ENCODE data around the gene STOML3.

GRCh38 chr13:39035204-39035603 is 44.6 kb upstream of the STOML3 start:
- TF ChIP-seq CTCF (IDR thresholded peaks at IDR 0.05; ENCODE audit: low read length) = no peak
- TF ChIP-seq EZH2 (optimal IDR thresholded peaks at IDR 0.05; ENCODE audit: low read depth, low read length) = no peak

Data from MM.1S (cell line).